OCI-LY7 (cell line): ENCODE data around the gene TRMO.

Experiments used
- CTCF ChIP-seq: fragments of 200-600 bp; sonication (generic); conservative IDR thresholded peaks from 2 replicates; pipeline ENCODE4 v1.5.1; 2014; ENCODE audit warnings: mild to moderate bottlenecking, antibody characterized with exemption, low read length, moderate library complexity, mixed read lengths
- EZH2phosphoT487 ChIP-seq: fragments of 200-600 bp; sonication (generic); IDR thresholded peaks from 2 replicates; pipeline ENCODE4 v1.6.1; 2018; ENCODE audit warnings: low read depth, borderline replicate concordance, mild to moderate bottlenecking, mixed run types, antibody characterized with exemption, low read length, moderate library complexity, mixed read lengths

GRCh38 chr9:97859346-97859745 lies 63.0 kb downstream of the TRMO start:
- TF ChIP-seq CTCF (no peak), EZH2phosphoT487 (no peak)
